Suprapubic skin (tissue), 4 donors: ENCODE results near the gene COL16A1.

Source experiments
- EP300 ChIP-seq: sonication (generic); formaldehyde crosslinking; IDR thresholded peaks from one replicate; pipeline ENCODE4 v1.6.1; 2017; ENCODE audit warnings: antibody characterized with exemption
- POLR2A ChIP-seq, 2 donors: fragments of 450-650 bp; IDR thresholded peaks; one replicate each; pipeline ENCODE4 v1.6.1; 2017; ENCODE audit warnings: antibody characterized with exemption in 2 of 2, mild to moderate bottlenecking in 2 of 2, moderate library complexity in 2 of 2
- POLR2AphosphoS5 ChIP-seq, 3 donors: sonication (generic); formaldehyde crosslinking; IDR thresholded peaks; one replicate each; pipeline ENCODE4 v1.6.1; 2017; ENCODE audit warnings: antibody characterized with exemption in 3 of 3
- TF ChIP-seq, protein P1 (sequence below), 2 donors: fragments of 200-600 bp in 1 of 2; fragments of 450-650 bp in 1 of 2; sonication (generic) in 1 of 2; IDR thresholded peaks; one replicate each; pipeline ENCODE4 v1.5.1; 2016 to 2019; ENCODE audit warnings: antibody characterized with exemption in 2 of 2, mild to moderate bottlenecking in 1 of 2, moderate library complexity in 1 of 2

DNA sequence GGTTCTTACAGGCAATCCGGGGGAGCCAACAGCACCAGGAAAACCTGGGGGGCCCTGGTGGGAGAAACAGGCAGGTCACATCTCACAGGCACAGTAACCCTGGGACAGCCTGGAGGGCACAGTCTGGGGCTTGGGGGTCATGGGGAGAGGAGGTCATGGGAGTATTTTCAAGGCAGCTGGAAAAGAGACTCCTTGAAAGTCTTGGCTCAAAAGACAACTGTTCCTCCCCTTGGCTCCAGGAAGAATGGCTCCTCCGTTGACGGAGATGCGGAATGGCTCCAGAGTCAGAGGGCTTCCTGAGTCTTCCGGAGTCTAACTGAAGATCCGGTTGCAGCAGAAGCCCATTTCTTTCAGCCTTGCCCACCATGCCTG lies 33.2 kb downstream of the COL16A1 start:
- TF ChIP-seq, protein P1, sequence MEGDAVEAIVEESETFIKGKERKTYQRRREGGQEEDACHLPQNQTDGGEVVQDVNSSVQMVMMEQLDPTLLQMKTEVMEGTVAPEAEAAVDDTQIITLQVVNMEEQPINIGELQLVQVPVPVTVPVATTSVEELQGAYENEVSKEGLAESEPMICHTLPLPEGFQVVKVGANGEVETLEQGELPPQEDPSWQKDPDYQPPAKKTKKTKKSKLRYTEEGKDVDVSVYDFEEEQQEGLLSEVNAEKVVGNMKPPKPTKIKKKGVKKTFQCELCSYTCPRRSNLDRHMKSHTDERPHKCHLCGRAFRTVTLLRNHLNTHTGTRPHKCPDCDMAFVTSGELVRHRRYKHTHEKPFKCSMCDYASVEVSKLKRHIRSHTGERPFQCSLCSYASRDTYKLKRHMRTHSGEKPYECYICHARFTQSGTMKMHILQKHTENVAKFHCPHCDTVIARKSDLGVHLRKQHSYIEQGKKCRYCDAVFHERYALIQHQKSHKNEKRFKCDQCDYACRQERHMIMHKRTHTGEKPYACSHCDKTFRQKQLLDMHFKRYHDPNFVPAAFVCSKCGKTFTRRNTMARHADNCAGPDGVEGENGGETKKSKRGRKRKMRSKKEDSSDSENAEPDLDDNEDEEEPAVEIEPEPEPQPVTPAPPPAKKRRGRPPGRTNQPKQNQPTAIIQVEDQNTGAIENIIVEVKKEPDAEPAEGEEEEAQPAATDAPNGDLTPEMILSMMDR (IDR thresholded peaks at IDR 0.05) = no peak
- TF ChIP-seq POLR2A (IDR thresholded peaks at IDR 0.05) = no peak
- no peak for TF ChIP-seq POLR2AphosphoS5 (IDR thresholded peaks at IDR 0.05)
- no peak for TF ChIP-seq EP300
